OCI-LY3 (cell line): ENCODE measurements around the gene HNRNPD.
"Not testable (repeated sequence)": the region's sequence is repeated elsewhere in the genome, so short reads cannot be mapped to it uniquely, and the experiment has no call there.

ENCODE experiments used
- EZH2phosphoT487 ChIP-seq: fragments of 200-600 bp; shearing (Covaris generic); IDR thresholded peaks from 2 replicates; pipeline ENCODE4 v1.6.1; 2018; ENCODE audit warnings: antibody characterized with exemption, mixed run types, low read depth
- TF ChIP-seq, protein P1 (sequence below): fragments of 200-600, 300-600 bp; sonication (generic); IDR thresholded peaks from 2 replicates; pipeline ENCODE4 v1.5.1; 2014; ENCODE audit warnings: antibody characterized with exemption, low read length, low read depth

- TF ChIP-seq, protein P1, sequence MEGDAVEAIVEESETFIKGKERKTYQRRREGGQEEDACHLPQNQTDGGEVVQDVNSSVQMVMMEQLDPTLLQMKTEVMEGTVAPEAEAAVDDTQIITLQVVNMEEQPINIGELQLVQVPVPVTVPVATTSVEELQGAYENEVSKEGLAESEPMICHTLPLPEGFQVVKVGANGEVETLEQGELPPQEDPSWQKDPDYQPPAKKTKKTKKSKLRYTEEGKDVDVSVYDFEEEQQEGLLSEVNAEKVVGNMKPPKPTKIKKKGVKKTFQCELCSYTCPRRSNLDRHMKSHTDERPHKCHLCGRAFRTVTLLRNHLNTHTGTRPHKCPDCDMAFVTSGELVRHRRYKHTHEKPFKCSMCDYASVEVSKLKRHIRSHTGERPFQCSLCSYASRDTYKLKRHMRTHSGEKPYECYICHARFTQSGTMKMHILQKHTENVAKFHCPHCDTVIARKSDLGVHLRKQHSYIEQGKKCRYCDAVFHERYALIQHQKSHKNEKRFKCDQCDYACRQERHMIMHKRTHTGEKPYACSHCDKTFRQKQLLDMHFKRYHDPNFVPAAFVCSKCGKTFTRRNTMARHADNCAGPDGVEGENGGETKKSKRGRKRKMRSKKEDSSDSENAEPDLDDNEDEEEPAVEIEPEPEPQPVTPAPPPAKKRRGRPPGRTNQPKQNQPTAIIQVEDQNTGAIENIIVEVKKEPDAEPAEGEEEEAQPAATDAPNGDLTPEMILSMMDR = not testable (repeated sequence)
- not testable (repeated sequence) for TF ChIP-seq EZH2phosphoT487
Measured at GRCh38 chr4:82333641-82334040, 40.1 kb downstream of the HNRNPD start.
